NCI-H2029 (cell line): Measurements from ENCODE around the gene INSYN2A.

Experiments
- DNase-seq: peaks from one replicate; lab custom pipeline; 2025; lab: John Stamatoyannopoulos, UW

Gene INSYN2A

GRCh38 chr10:127195041-127195506, 1.3 kb downstream of the INSYN2A start:
- DNase-seq = no peak

- DNase-seq = no peak
Observed at GRCh38 chr10:127194599-127194998, 1.8 kb downstream of the INSYN2A start.

GRCh38 chr10:127194111-127194510, 2.3 kb downstream of the INSYN2A start:
- DNase-seq = no peak

- DNase-seq = no peak
Observed at GRCh38 chr10:127193125-127193524, 3.3 kb downstream of the INSYN2A start.

- DNase-seq = no peak
Observed at GRCh38 chr10:127190427-127190826, 6.0 kb downstream of the INSYN2A start.

GRCh38 chr10:127189226-127189625, 7.2 kb downstream of the INSYN2A start:
- DNase-seq = no peak

- DNase-seq = no peak
Observed at GRCh38 chr10:127186813-127187212, 9.6 kb downstream of the INSYN2A start.

GRCh38 chr10:127184582-127184981, 11.8 kb downstream of the INSYN2A start:
- no peak for DNase-seq

- DNase-seq = no peak
Observed at GRCh38 chr10:127182161-127182560, 14.2 kb downstream of the INSYN2A start.

GRCh38 chr10:127179612-127180250, 16.7 kb downstream of the INSYN2A start:
- DNase-seq = no peak

GRCh38 chr10:127176649-127177048, 19.7 kb downstream of the INSYN2A start:
- DNase-seq = no peak

- DNase-seq = no peak
Observed at GRCh38 chr10:127175357-127176110, 20.9 kb downstream of the INSYN2A start.

GRCh38 chr10:127174866-127175265, 21.5 kb downstream of the INSYN2A start:
- no peak for DNase-seq

- DNase-seq = no peak
Observed at GRCh38 chr10:127168261-127168660, 28.1 kb downstream of the INSYN2A start.

- DNase-seq = no peak
Observed at GRCh38 chr10:127162841-127163240, 33.5 kb downstream of the INSYN2A start.

GRCh38 chr10:127161482-127161881, 34.9 kb downstream of the INSYN2A start:
- no peak for DNase-seq

- DNase-seq = no peak
Observed at GRCh38 chr10:127159648-127160245, 36.6 kb downstream of the INSYN2A start.

- DNase-seq = no peak
Observed at GRCh38 chr10:127158662-127159061, 37.7 kb downstream of the INSYN2A start.

- DNase-seq = no peak
Observed at GRCh38 chr10:127157506-127158200, 38.7 kb downstream of the INSYN2A start.

GRCh38 chr10:127157089-127157488, 39.3 kb downstream of the INSYN2A start:
- DNase-seq = no peak

GRCh38 chr10:127154831-127155620, 41.4 kb downstream of the INSYN2A start:
- no peak for DNase-seq

GRCh38 chr10:127153181-127153580, 43.2 kb downstream of the INSYN2A start:
- DNase-seq = no peak
